Measurements from ENCODE around the gene NEURL3.

DNA sequence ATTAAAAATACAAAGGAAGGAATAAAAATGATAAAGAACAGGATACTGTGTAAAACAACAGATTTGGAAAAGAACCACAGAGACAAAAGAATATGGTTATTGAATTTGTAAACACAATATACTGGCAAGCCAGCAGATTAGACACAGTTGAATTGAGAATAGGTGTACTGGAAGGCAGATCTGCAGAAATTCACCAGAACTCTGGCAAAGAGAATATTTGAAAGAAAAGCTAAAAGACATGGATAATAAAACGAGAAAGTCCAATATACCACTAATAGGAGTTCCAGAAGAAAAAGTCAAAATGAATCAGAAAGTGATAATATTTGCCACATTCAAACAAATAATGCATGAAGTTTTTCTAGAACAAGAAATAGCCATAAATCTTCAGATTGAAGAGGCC is 11.9 kb upstream of the NEURL3 start:
- TF ChIP-seq, protein P1, sequence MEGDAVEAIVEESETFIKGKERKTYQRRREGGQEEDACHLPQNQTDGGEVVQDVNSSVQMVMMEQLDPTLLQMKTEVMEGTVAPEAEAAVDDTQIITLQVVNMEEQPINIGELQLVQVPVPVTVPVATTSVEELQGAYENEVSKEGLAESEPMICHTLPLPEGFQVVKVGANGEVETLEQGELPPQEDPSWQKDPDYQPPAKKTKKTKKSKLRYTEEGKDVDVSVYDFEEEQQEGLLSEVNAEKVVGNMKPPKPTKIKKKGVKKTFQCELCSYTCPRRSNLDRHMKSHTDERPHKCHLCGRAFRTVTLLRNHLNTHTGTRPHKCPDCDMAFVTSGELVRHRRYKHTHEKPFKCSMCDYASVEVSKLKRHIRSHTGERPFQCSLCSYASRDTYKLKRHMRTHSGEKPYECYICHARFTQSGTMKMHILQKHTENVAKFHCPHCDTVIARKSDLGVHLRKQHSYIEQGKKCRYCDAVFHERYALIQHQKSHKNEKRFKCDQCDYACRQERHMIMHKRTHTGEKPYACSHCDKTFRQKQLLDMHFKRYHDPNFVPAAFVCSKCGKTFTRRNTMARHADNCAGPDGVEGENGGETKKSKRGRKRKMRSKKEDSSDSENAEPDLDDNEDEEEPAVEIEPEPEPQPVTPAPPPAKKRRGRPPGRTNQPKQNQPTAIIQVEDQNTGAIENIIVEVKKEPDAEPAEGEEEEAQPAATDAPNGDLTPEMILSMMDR (conservative IDR thresholded peaks at IDR 0.05 in 1 of 2, IDR thresholded peaks at IDR 0.05 in 1 of 2; ENCODE audit: low read depth in 1 of 2, low read length in 2 of 2), result no peak
- TF ChIP-seq EZH2 (IDR thresholded peaks at IDR 0.05; ENCODE audit: low read length, missing control alignments), result no peak
